Measurements from ENCODE around the gene ADCY6.

Gene ADCY6

GRCh38 chr12:48782457-48783395 lies 6.2 kb downstream of the ADCY6 start:
- no peak for DNase-seq

- DNase-seq: no peak
Measured at GRCh38 chr12:48781750-48782456, 7.0 kb downstream of the ADCY6 start.

GRCh38 chr12:48780381-48781025 lies 8.4 kb downstream of the ADCY6 start:
- DNase-seq: no peak

- no peak for DNase-seq
Measured at GRCh38 chr12:48779869-48780268, 9.0 kb downstream of the ADCY6 start.

GRCh38 chr12:48777501-48778400 lies 11.1 kb downstream of the ADCY6 start:
- DNase-seq: no peak

- DNase-seq: no peak
Measured at GRCh38 chr12:48776956-48777355, 11.9 kb downstream of the ADCY6 start.

- DNase-seq: no peak
Measured at GRCh38 chr12:48775991-48776649, 12.8 kb downstream of the ADCY6 start.

GRCh38 chr12:48775299-48775698 lies 13.6 kb downstream of the ADCY6 start:
- no peak for DNase-seq

- no peak for DNase-seq
Measured at GRCh38 chr12:48774516-48774915, 14.4 kb downstream of the ADCY6 start.

- DNase-seq: no peak
Measured at GRCh38 chr12:48773686-48774085, 15.2 kb downstream of the ADCY6 start.

GRCh38 chr12:48771588-48772112 lies 17.2 kb downstream of the ADCY6 start:
- DNase-seq: no peak

GRCh38 chr12:48770756-48771155 lies 18.1 kb downstream of the ADCY6 start:
- no peak for DNase-seq

GRCh38 chr12:48768736-48769135 lies 20.2 kb downstream of the ADCY6 start:
- no peak for DNase-seq

GRCh38 chr12:48768147-48768546 lies 20.7 kb downstream of the ADCY6 start:
- DNase-seq: no peak

- no peak for DNase-seq
Measured at GRCh38 chr12:48767521-48767920, 21.4 kb downstream of the ADCY6 start.

GRCh38 chr12:48767047-48767446 lies 21.8 kb downstream of the ADCY6 start:
- DNase-seq: no peak

- no peak for DNase-seq
Measured at GRCh38 chr12:48765753-48766162, 23.1 kb downstream of the ADCY6 start.

- no peak for DNase-seq
Measured at GRCh38 chr12:48764521-48764920, 24.4 kb downstream of the ADCY6 start.

GRCh38 chr12:48758737-48759136 lies 30.2 kb downstream of the ADCY6 start:
- DNase-seq: no peak

- no peak for DNase-seq
Measured at GRCh38 chr12:48758186-48758585, 30.7 kb downstream of the ADCY6 start.

GRCh38 chr12:48750769-48751356 lies 38.0 kb downstream of the ADCY6 start:
- DNase-seq: no peak
